ENCODE results near the gene AKAP11.
"Not testable (repeated sequence)": the region's sequence is repeated elsewhere in the genome, so short reads cannot be mapped to it uniquely, and the experiment has no call there.

Gene AKAP11

GRCh38 chr13:42272115-42272803 is at the start of gene AKAP11:
TSS of gene AKAP11 (plus strand) at chr13:42272152. CDS start at chr13:42286349, 14,197 bp downstream.
- TF ChIP-seq CTCF (IDR thresholded peaks at IDR 0.05), result no peak
- peak within 1 kb of the TSS; percentile 88 to 97 for H3K27ac ChIP-seq
- H3K4me3 ChIP-seq, result peak within 1 kb of the TSS; percentile 97
- DNase-seq (ENCODE audit: low spot score), result no peak

- TF ChIP-seq CTCF (IDR thresholded peaks at IDR 0.05), result no peak
- no peak overlapping the region for H3K27ac ChIP-seq
- H3K4me3 ChIP-seq, result no peak overlapping the region
- no peak for DNase-seq (ENCODE audit: low spot score)
These were observed 48.3 kb upstream of the AKAP11 start for GRCh38 chr13:42223681-42224080.

GRCh38 chr13:42225051-42225450 is 46.9 kb upstream of the AKAP11 start:
- no peak overlapping the region for H3K27ac ChIP-seq
- no peak overlapping the region for H3K4me3 ChIP-seq
- no peak for DNase-seq (ENCODE audit: low spot score)
- TF ChIP-seq CTCF (IDR thresholded peaks at IDR 0.05), result no peak

GRCh38 chr13:42226759-42227158 is 45.2 kb upstream of the AKAP11 start:
- H3K27ac ChIP-seq; DNase-seq (ENCODE audit: low spot score): not testable (repeated sequence)

GRCh38 chr13:42228527-42228926 is 43.4 kb upstream of the AKAP11 start:
- Histone ChIP-seq H3K4me3 (no peak overlapping the region), H3K27ac (no peak overlapping the region)
- no peak for DNase-seq (ENCODE audit: low spot score)
- TF ChIP-seq CTCF (IDR thresholded peaks at IDR 0.05), result no peak

More at GRCh38 chr13:42226759-42227158, 45.2 kb upstream of the AKAP11 start:
- not testable (repeated sequence) for H3K4me3 ChIP-seq

- H3K27ac ChIP-seq, result no peak overlapping the region
- TF ChIP-seq CTCF (IDR thresholded peaks at IDR 0.05), result no peak
- DNase-seq (ENCODE audit: low spot score), result no peak
- no peak overlapping the region for H3K4me3 ChIP-seq
These were observed 42.7 kb upstream of the AKAP11 start for GRCh38 chr13:42229287-42229686.

- no peak overlapping the region for H3K4me3 ChIP-seq
- no peak for TF ChIP-seq CTCF (IDR thresholded peaks at IDR 0.05)
- H3K27ac ChIP-seq, result no peak overlapping the region
- DNase-seq (ENCODE audit: low spot score), result no peak
These were observed 39.3 kb upstream of the AKAP11 start for GRCh38 chr13:42232671-42233070.
